ENCODE data around the gene RIMBP2.

The RIMBP2 gene

DNA sequence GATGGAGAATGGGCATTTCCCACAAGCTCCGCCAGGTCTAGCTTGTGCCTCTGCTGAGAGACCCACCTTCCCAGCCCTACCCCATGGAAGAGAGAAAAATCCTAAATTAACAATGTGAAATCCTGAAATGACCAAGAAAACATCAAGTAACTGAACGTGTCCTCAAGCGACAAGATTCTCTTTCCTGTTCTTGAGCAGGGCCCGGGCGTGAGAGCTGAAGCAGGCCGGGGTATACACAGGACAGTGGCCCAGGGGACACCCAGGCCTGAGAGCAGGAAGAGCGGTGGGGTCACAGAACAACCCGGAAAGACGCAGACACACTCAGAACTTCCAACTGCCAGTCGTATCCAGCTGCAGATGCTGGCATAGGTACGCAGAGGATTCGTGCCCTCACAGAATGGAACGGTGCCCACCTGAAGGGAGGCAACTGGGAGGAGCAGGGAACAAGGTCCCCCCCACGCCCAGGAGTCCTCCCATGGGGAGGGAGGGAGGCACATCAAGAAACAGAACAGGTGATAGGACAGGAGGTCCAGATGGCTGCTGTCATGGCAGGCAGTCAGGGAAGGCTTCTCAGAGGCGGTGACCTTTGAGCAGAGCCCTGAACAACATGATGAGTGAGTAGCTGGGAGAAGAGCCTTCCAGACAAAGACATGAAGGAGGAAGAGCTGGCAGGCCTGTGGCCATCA lies 9.1 kb downstream of the RIMBP2 start:
- H3K4me3 ChIP-seq (ENCODE audit: control insufficient read depth, low read depth, low read length) = no peak overlapping the region
- TF ChIP-seq, protein P1, sequence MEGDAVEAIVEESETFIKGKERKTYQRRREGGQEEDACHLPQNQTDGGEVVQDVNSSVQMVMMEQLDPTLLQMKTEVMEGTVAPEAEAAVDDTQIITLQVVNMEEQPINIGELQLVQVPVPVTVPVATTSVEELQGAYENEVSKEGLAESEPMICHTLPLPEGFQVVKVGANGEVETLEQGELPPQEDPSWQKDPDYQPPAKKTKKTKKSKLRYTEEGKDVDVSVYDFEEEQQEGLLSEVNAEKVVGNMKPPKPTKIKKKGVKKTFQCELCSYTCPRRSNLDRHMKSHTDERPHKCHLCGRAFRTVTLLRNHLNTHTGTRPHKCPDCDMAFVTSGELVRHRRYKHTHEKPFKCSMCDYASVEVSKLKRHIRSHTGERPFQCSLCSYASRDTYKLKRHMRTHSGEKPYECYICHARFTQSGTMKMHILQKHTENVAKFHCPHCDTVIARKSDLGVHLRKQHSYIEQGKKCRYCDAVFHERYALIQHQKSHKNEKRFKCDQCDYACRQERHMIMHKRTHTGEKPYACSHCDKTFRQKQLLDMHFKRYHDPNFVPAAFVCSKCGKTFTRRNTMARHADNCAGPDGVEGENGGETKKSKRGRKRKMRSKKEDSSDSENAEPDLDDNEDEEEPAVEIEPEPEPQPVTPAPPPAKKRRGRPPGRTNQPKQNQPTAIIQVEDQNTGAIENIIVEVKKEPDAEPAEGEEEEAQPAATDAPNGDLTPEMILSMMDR (IDR thresholded peaks at IDR 0.05; ENCODE audit: control insufficient read depth, insufficient read depth, low read depth, low read length, missing control alignments) = no peak
- DNase-seq (ENCODE audit: low read depth) = no peak

- DNase-seq (ENCODE audit: low read depth) = no peak
- TF ChIP-seq, protein P1 (IDR thresholded peaks at IDR 0.05; ENCODE audit: control insufficient read depth, insufficient read depth, low read depth, low read length, missing control alignments) = no peak
Measured at GRCh38 chr12:130706311-130706710, 9.8 kb downstream of the RIMBP2 start.

GRCh38 chr12:130705178-130705822 lies 10.8 kb downstream of the RIMBP2 start:
- no peak for DNase-seq (ENCODE audit: low read depth)
- no peak overlapping the region for H3K4me3 ChIP-seq (ENCODE audit: control insufficient read depth, low read depth, low read length)
- TF ChIP-seq, protein P1 (IDR thresholded peaks at IDR 0.05; ENCODE audit: control insufficient read depth, insufficient read depth, low read depth, low read length, missing control alignments) = no peak

More at GRCh38 chr12:130706311-130706710, 9.8 kb downstream of the RIMBP2 start:
- H3K4me3 ChIP-seq (ENCODE audit: control insufficient read depth, low read depth, low read length) = no peak overlapping the region

DNA sequence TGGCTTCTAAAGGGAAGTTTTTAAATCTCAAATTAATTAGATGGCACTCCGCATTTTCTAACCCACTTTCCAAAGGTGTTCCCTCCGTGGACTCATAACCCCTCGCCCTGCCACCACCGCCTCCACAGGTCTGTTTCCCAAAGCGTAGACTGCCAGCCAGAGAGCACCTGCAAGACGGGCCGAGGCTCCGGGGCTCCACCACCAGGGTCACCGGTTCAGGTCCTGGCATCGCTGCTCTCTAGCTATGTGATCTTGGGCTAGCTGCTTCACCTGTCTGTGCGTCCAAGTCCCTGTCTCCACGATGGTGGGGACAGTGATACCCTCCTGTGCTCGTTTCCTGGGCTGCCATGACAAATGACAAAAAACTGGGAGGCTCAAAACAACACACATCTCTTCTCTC lies 11.5 kb downstream of the RIMBP2 start:
- DNase-seq (ENCODE audit: low read depth) = no peak
- TF ChIP-seq, protein P1 (IDR thresholded peaks at IDR 0.05; ENCODE audit: control insufficient read depth, insufficient read depth, low read depth, low read length, missing control alignments) = no peak
- H3K4me3 ChIP-seq (ENCODE audit: control insufficient read depth, low read depth, low read length) = no peak overlapping the region

DNA sequence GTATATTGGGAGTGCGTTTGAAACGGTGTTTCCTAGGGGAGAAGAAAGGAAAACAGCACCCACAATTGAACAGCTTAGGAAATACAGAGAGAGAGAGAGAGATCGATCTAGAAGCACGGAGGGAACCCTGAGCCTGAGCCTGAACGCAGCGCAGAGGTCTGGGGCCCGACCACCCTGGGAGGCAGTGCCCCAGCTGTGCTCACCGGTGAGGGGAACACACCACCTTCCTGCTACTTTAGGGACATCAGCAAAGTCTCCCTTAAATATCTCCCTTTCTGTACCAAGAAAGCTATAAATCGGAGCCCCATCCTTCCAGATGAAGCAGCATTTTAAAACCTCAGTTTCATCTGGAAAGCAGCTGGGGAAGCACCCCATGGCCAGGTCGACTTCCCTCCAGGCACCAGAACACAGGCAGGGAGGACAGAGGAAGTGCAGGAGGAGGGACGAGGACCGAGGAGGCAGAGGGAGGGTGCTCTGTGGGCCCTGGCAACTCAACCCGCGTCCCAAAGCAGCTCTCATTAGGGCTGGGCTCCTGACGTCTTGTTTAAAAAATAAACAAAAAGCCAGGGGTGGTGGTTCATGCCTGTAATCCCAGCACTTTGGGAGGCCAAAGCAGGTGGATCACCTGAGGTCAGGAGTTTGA lies 12.2 kb downstream of the RIMBP2 start:
- no peak for DNase-seq (ENCODE audit: low read depth)
- TF ChIP-seq, protein P1 (IDR thresholded peaks at IDR 0.05; ENCODE audit: control insufficient read depth, insufficient read depth, low read depth, low read length, missing control alignments) = no peak
- H3K4me3 ChIP-seq (ENCODE audit: control insufficient read depth, low read depth, low read length) = no peak overlapping the region

- DNase-seq (ENCODE audit: low read depth) = no peak
- TF ChIP-seq, protein P1 (IDR thresholded peaks at IDR 0.05; ENCODE audit: control insufficient read depth, insufficient read depth, low read depth, low read length, missing control alignments) = no peak
- H3K4me3 ChIP-seq (ENCODE audit: control insufficient read depth, low read depth, low read length) = no peak overlapping the region
Measured at GRCh38 chr12:130702966-130703732, 12.9 kb downstream of the RIMBP2 start.

Measured in AG09309 (cell line).